Measurements from ENCODE around the gene RIMBP2.

Gene RIMBP2

GRCh38 chr12:130514149-130514551 is 201.9 kb downstream of the RIMBP2 start:
- DNase-seq (ENCODE audit: low read depth): no peak
- TF ChIP-seq, protein P1, sequence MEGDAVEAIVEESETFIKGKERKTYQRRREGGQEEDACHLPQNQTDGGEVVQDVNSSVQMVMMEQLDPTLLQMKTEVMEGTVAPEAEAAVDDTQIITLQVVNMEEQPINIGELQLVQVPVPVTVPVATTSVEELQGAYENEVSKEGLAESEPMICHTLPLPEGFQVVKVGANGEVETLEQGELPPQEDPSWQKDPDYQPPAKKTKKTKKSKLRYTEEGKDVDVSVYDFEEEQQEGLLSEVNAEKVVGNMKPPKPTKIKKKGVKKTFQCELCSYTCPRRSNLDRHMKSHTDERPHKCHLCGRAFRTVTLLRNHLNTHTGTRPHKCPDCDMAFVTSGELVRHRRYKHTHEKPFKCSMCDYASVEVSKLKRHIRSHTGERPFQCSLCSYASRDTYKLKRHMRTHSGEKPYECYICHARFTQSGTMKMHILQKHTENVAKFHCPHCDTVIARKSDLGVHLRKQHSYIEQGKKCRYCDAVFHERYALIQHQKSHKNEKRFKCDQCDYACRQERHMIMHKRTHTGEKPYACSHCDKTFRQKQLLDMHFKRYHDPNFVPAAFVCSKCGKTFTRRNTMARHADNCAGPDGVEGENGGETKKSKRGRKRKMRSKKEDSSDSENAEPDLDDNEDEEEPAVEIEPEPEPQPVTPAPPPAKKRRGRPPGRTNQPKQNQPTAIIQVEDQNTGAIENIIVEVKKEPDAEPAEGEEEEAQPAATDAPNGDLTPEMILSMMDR (IDR thresholded peaks at IDR 0.05; ENCODE audit: low read depth, low read length, missing control alignments): no peak
- no peak overlapping the region for H3K4me3 ChIP-seq (ENCODE audit: low read depth, low read length)
- in situ Hi-C loops (cut with HindIII; ENCODE audit: low sequenced_read_pairs): no loop called here

DNA sequence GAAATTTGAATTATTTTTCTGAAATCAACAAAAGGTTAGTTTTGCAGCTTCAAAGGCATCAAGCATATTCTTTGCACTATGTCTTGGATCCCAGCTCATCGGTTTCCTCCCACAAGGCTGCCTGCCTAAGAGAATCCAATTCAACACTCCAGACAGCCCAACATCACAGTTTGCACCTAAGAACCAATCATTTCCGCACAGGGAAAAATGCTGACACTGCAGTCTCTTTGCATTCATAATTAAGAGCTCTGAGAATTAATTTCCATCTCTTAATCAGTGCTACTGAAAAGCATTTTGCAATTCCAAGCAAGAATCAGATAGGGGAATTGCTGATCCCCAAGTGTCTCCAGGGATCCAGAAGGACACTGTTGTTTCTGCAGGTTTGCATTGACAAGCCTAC is 202.5 kb downstream of the RIMBP2 start:
- H3K4me3 ChIP-seq (ENCODE audit: low read depth, low read length): no peak overlapping the region
- DNase-seq (ENCODE audit: low read depth): no peak
- in situ Hi-C loops (cut with HindIII; ENCODE audit: low sequenced_read_pairs): no loop called here
- TF ChIP-seq, protein P1 (IDR thresholded peaks at IDR 0.05; ENCODE audit: low read depth, low read length, missing control alignments): no peak

DNA sequence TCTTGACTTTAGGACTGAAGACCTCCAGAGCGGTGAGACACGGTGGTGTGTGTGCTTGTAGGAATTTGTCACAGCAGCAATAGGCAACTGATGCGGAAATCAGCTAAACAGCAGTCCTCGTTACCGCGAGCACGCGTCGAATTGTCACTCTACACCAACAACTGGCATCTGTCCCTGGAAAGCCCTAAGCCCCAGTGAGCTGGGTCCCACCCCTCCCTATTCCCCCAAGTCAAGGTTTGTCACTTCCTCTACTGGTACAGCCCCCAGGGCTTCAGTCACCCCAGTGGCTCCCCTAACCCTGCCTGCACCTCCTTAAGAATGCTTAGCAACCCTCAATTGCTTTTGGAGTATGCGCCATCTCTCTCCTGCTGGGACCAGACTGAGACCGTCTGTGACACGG is 204.8 kb downstream of the RIMBP2 start:
- in situ Hi-C loops (cut with HindIII; ENCODE audit: low sequenced_read_pairs): no loop called here
- no peak for DNase-seq (ENCODE audit: low read depth)
- TF ChIP-seq, protein P1 (IDR thresholded peaks at IDR 0.05; ENCODE audit: low read depth, low read length, missing control alignments): no peak
- no peak overlapping the region for H3K4me3 ChIP-seq (ENCODE audit: low read depth, low read length)

- no peak overlapping the region for H3K4me3 ChIP-seq (ENCODE audit: low read depth, low read length)
- in situ Hi-C loops (cut with HindIII; ENCODE audit: low sequenced_read_pairs): no loop called here
- no peak for DNase-seq (ENCODE audit: low read depth)
- TF ChIP-seq, protein P1 (IDR thresholded peaks at IDR 0.05; ENCODE audit: low read depth, low read length, missing control alignments): no peak
These were observed 206.6 kb downstream of the RIMBP2 start for GRCh38 chr12:130509454-130509853.

GRCh38 chr12:130508847-130509246 is 207.3 kb downstream of the RIMBP2 start:
- TF ChIP-seq, protein P1 (IDR thresholded peaks at IDR 0.05; ENCODE audit: low read depth, low read length, missing control alignments): no peak
- no peak for DNase-seq (ENCODE audit: low read depth)
- in situ Hi-C loops (cut with HindIII; ENCODE audit: low sequenced_read_pairs): no loop called here

DNA sequence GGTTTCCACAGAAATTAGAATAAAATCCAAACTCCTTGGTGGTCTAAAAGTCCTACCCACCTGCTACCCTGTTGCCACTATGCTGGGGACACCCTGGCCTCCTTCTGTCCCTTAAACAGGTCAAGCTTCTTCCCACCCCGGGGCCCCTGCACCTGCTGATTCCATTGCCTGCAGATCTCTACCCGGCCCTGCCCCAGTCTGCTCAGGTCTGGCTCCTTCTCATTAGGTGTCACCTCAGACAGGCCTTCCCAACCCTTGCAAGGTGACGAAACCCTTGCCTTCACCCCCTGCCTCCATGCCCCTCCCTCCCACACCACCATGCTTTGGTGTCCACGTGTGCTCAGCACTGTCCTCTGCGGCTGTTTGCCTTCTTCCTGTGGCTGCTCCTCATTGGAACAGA is 207.8 kb downstream of the RIMBP2 start:
- TF ChIP-seq, protein P1 (IDR thresholded peaks at IDR 0.05; ENCODE audit: low read depth, low read length, missing control alignments): no peak
- DNase-seq (ENCODE audit: low read depth): no peak
- H3K4me3 ChIP-seq (ENCODE audit: low read depth, low read length): no peak overlapping the region
- in situ Hi-C loops (cut with HindIII; ENCODE audit: low sequenced_read_pairs): no loop called here

More at GRCh38 chr12:130508847-130509246, 207.3 kb downstream of the RIMBP2 start:
- H3K4me3 ChIP-seq (ENCODE audit: low read depth, low read length): no peak overlapping the region

DNA sequence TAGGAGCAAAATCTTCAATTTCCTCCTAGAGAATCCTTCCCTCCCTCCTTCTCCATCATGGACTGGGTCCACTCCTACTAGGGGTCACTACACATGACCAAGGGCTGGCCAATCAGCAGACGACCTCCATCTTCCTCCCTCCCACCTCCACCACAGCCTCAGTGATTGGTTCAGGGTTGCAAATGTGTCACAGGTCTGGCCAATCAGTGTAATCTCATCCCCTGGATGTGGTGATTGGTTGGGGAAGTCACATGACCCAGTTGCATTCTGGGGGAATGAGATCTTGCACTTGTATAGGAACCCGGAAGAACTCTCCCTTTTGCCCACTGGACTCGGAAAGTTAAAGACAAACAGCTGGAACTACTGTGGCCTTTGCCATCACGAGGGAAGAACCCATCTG is 209.3 kb downstream of the RIMBP2 start:
- no peak for DNase-seq (ENCODE audit: low read depth)
- H3K4me3 ChIP-seq (ENCODE audit: low read depth, low read length): no peak overlapping the region
- in situ Hi-C loops (cut with HindIII; ENCODE audit: low sequenced_read_pairs): no loop called here
- TF ChIP-seq, protein P1 (IDR thresholded peaks at IDR 0.05; ENCODE audit: low read depth, low read length, missing control alignments): no peak
